Measurements from ENCODE around the gene RNF225.
"Not testable (repeated sequence)": the region's sequence is repeated elsewhere in the genome, so short reads cannot be mapped to it uniquely, and the experiment has no call there.

RNF225 gene

GRCh38 chr19:58395220-58395978, at the start of gene RNF225:
Gene RNF225, plus strand, starts transcription at chr19:58395656. Its CDS starts 434 bp downstream, at chr19:58396090.
- DNase-seq = no peak

GRCh38 chr19:58346961-58347929, 48.2 kb upstream of the RNF225 start:
- peak; percentile 29 to 41 (median 33) for DNase-seq

- not testable (repeated sequence) for DNase-seq
Measured at GRCh38 chr19:58348080-58348479, 47.4 kb upstream of the RNF225 start.

- DNase-seq = no peak
Measured at GRCh38 chr19:58349590-58349989, 45.9 kb upstream of the RNF225 start.

- no peak for DNase-seq
Measured at GRCh38 chr19:58350001-58350861, 45.2 kb upstream of the RNF225 start.

- DNase-seq = no peak
Measured at GRCh38 chr19:58350871-58351557, 44.4 kb upstream of the RNF225 start.

GRCh38 chr19:58351558-58351878, 43.9 kb upstream of the RNF225 start:
- DNase-seq = no peak

GRCh38 chr19:58351990-58352755, 43.3 kb upstream of the RNF225 start:
- DNase-seq = no peak

GRCh38 chr19:58352760-58353671, 42.4 kb upstream of the RNF225 start, which contains the start of gene A1BG:
Gene A1BG, minus strand, starts transcription at chr19:58353492. Its CDS starts 55 bp downstream, at chr19:58353437.
- DNase-seq = no peak

GRCh38 chr19:58353717-58354477, 41.6 kb upstream of the RNF225 start:
- DNase-seq = no peak

- DNase-seq = no peak
Measured at GRCh38 chr19:58354478-58355030, 40.9 kb upstream of the RNF225 start.

GRCh38 chr19:58355215-58355796, 40.1 kb upstream of the RNF225 start:
- no peak for DNase-seq

- DNase-seq = peak in 1 of 4 experiments; percentile 24
Measured at GRCh38 chr19:58355908-58356765, 39.3 kb upstream of the RNF225 start.

- DNase-seq = no peak
Measured at GRCh38 chr19:58356766-58357480, 38.5 kb upstream of the RNF225 start.

GRCh38 chr19:58357481-58358145, 37.8 kb upstream of the RNF225 start:
- no peak for DNase-seq

- DNase-seq = no peak
Measured at GRCh38 chr19:58361900-58362271, 33.6 kb upstream of the RNF225 start.
